ENCODE measurements around the gene HAGHL. TPM values are rescaled to one million over a fixed set of nuclear protein-coding genes. Genes with fewer than 3 reads are reported as not detected.

Gene HAGHL
- total and polyA plus RNA-seq, 2 donors from 2014 or later: 7.5 to 18.0 TPM

GRCh38 chr16:769934-770333 is 43.0 kb downstream of the HAGHL start:
- Histone ChIP-seq H3K27me3 (ENCODE audit: control insufficient read depth, insufficient read depth, low read length) (no peaks in the 10 kb centered on the region), H3K9ac (ENCODE audit: low read length in 3 of 3) (no peak overlapping the region), H3K9me3 (ENCODE audit: control insufficient read depth in 2 of 3, insufficient read depth in 1 of 3, low read length in 3 of 3) (no peaks in the 10 kb centered on the region), H3K27ac (ENCODE audit: low read depth in 2 of 2, low read length in 2 of 2) (no peak overlapping the region), H3K36me3 (ENCODE audit: control insufficient read depth in 2 of 3, insufficient read depth in 3 of 3, low read length in 3 of 3) (no peaks in the 10 kb centered on the region), H3K4me1 (ENCODE audit: control insufficient read depth in 2 of 3, insufficient read depth in 2 of 3, low read depth in 1 of 3, low read length in 3 of 3) (no peaks in the 10 kb centered on the region), H3K4me3 (ENCODE audit: low read length in 3 of 3) (no peak overlapping the region)
- FAIRE-seq: no peak
- TF ChIP-seq CTCF (IDR thresholded peaks at IDR 0.05; ENCODE audit: borderline replicate concordance, extremely low read depth, insufficient read depth): no peak
- intact Hi-C loops (cut with DNase I): no loop called here
- no peak for DNase-seq

- Histone ChIP-seq H3K4me1 (ENCODE audit: control insufficient read depth in 2 of 3, insufficient read depth in 2 of 3, low read depth in 1 of 3, low read length in 3 of 3) (no peaks in the 10 kb centered on the region), H3K9ac (ENCODE audit: low read length in 3 of 3) (no peak overlapping the region), H3K9me3 (ENCODE audit: control insufficient read depth in 2 of 3, insufficient read depth in 1 of 3, low read length in 3 of 3) (no peaks in the 10 kb centered on the region), H3K27ac (ENCODE audit: low read depth in 2 of 2, low read length in 2 of 2) (no peak overlapping the region), H3K27me3 (ENCODE audit: control insufficient read depth, insufficient read depth, low read length) (no peaks in the 10 kb centered on the region), H3K36me3 (ENCODE audit: control insufficient read depth in 2 of 3, insufficient read depth in 3 of 3, low read length in 3 of 3) (no peaks in the 10 kb centered on the region), H3K4me3 (ENCODE audit: low read length in 3 of 3) (no peak overlapping the region)
- no peak for TF ChIP-seq CTCF (IDR thresholded peaks at IDR 0.05; ENCODE audit: borderline replicate concordance, extremely low read depth, insufficient read depth)
- no peak for DNase-seq
- FAIRE-seq: no peak
- intact Hi-C loops (cut with DNase I): no loop called here
Observed at GRCh38 chr16:770411-770810, 43.5 kb downstream of the HAGHL start.

GRCh38 chr16:772959-773358 is 46.1 kb downstream of the HAGHL start:
- intact Hi-C loops (cut with DNase I): no loop called here

More at GRCh38 chr16:772959-773358, 46.1 kb downstream of the HAGHL start:
- FAIRE-seq (no peak), DNase-seq (no peak)
- no peak overlapping the region for H3K4me3 ChIP-seq (ENCODE audit: low read length in 3 of 3)
- no peaks in the 10 kb centered on the region for H3K9me3 ChIP-seq (ENCODE audit: control insufficient read depth in 2 of 3, insufficient read depth in 1 of 3, low read length in 3 of 3)
- H3K27ac ChIP-seq (ENCODE audit: low read depth in 2 of 2, low read length in 2 of 2): no peak overlapping the region
- H3K27me3 ChIP-seq (ENCODE audit: control insufficient read depth, insufficient read depth, low read length): no peaks in the 10 kb centered on the region
- H3K4me1 ChIP-seq (ENCODE audit: control insufficient read depth in 2 of 3, insufficient read depth in 2 of 3, low read depth in 1 of 3, low read length in 3 of 3): no peaks in the 10 kb centered on the region
- no peaks in the 10 kb centered on the region for H3K36me3 ChIP-seq (ENCODE audit: control insufficient read depth in 2 of 3, insufficient read depth in 3 of 3, low read length in 3 of 3)
- TF ChIP-seq CTCF (IDR thresholded peaks at IDR 0.05; ENCODE audit: borderline replicate concordance, extremely low read depth, insufficient read depth): no peak
- no peak overlapping the region for H3K9ac ChIP-seq (ENCODE audit: low read length in 3 of 3)
